ENCODE measurements around the gene MUC6. TPM values are rescaled to one million over a fixed set of nuclear protein-coding genes. Genes with fewer than 3 reads are reported as not detected.
"Not testable (repeated sequence)": the region's sequence is repeated elsewhere in the genome, so short reads cannot be mapped to it uniquely, and the experiment has no call there.

Gene MUC6
- total RNA-seq, 2 donors from 2014 or later, result not detected

GRCh38 chr11:1025410-1026162, 10.9 kb downstream of the MUC6 start:
- Mint-ChIP-seq H3K4me3 (no peak overlapping the region), H3K4me1 (ENCODE audit: low read depth) (no peaks in the 10 kb centered on the region), H3K27ac (no peak overlapping the region), H3K9me3 (no peaks in the 10 kb centered on the region), H3K36me3 (ENCODE audit: insufficient read depth in 2 of 2) (no peaks in the 10 kb centered on the region), H3K27me3 (ENCODE audit: low read depth) (no peaks in the 10 kb centered on the region)
- DNase-seq, result no peak
- no peak for ATAC-seq (replicated peaks in 1 of 2)

- Mint-ChIP-seq H3K27ac (no peak overlapping the region), H3K4me3 (no peak overlapping the region)
- no peak for ATAC-seq (replicated peaks in 1 of 2)
These were observed 11.7 kb downstream of the MUC6 start for GRCh38 chr11:1024597-1025409.

GRCh38 chr11:1023811-1024596, 12.5 kb downstream of the MUC6 start:
- Mint-ChIP-seq H3K36me3 (ENCODE audit: insufficient read depth in 2 of 2) (no peaks in the 10 kb centered on the region), H3K4me1 (ENCODE audit: low read depth) (no peaks in the 10 kb centered on the region), H3K4me3 (no peak overlapping the region), H3K27ac (no peak overlapping the region), H3K27me3 (ENCODE audit: low read depth) (no peaks in the 10 kb centered on the region), H3K9me3 (no peaks in the 10 kb centered on the region)
- ATAC-seq (replicated peaks in 1 of 2), result no peak
- no peak for DNase-seq

More at GRCh38 chr11:1024597-1025409, 11.7 kb downstream of the MUC6 start:
- no peak for DNase-seq
- H3K9me3 Mint-ChIP-seq, result no peaks in the 10 kb centered on the region
- no peaks in the 10 kb centered on the region for H3K4me1 Mint-ChIP-seq (ENCODE audit: low read depth)
- no peaks in the 10 kb centered on the region for H3K36me3 Mint-ChIP-seq (ENCODE audit: insufficient read depth in 2 of 2)
- H3K27me3 Mint-ChIP-seq (ENCODE audit: low read depth), result no peaks in the 10 kb centered on the region

GRCh38 chr11:1022908-1023810, 13.4 kb downstream of the MUC6 start:
- H3K27ac Mint-ChIP-seq, result no peak overlapping the region
- no peak for ATAC-seq (replicated peaks in 1 of 2)

GRCh38 chr11:1022411-1022810, 14.1 kb downstream of the MUC6 start:
- DNase-seq (no peak), ATAC-seq (replicated peaks in 1 of 2) (no peak)
- H3K27ac Mint-ChIP-seq, result no peak overlapping the region
- H3K4me1 Mint-ChIP-seq (ENCODE audit: low read depth), result peaks cover 9% of the 10 kb centered on the region
- no peaks in the 10 kb centered on the region for H3K27me3 Mint-ChIP-seq (ENCODE audit: low read depth)
- no peak overlapping the region for H3K4me3 Mint-ChIP-seq
- H3K36me3 Mint-ChIP-seq (ENCODE audit: insufficient read depth in 2 of 2), result peaks cover 0 to 3% of the 10 kb centered on the region in 2 donors
- peaks cover 4 to 6% of the 10 kb centered on the region in 2 donors for H3K9me3 Mint-ChIP-seq

More at GRCh38 chr11:1022908-1023810, 13.4 kb downstream of the MUC6 start:
- H3K36me3 Mint-ChIP-seq (ENCODE audit: insufficient read depth in 2 of 2), result no peaks in the 10 kb centered on the region
- H3K4me1 Mint-ChIP-seq (ENCODE audit: low read depth), result peaks cover 2% of the 10 kb centered on the region
- H3K4me3 Mint-ChIP-seq, result no peak overlapping the region
- peaks cover 0 to under 1% of the 10 kb centered on the region in 2 donors for H3K9me3 Mint-ChIP-seq
- no peaks in the 10 kb centered on the region for H3K27me3 Mint-ChIP-seq (ENCODE audit: low read depth)
- no peak for DNase-seq

GRCh38 chr11:1020211-1020905, 16.2 kb downstream of the MUC6 start:
- Mint-ChIP-seq H3K36me3 (ENCODE audit: insufficient read depth in 2 of 2) (peaks cover 0 to 3% of the 10 kb centered on the region in 2 donors), H3K27me3 (ENCODE audit: low read depth) (no peaks in the 10 kb centered on the region), H3K4me1 (ENCODE audit: low read depth) (peaks cover 20% of the 10 kb centered on the region), H3K4me3 (no peak overlapping the region), H3K9me3 (peaks cover 12 to 16% of the 10 kb centered on the region in 2 donors), H3K27ac (no peak overlapping the region)
- ATAC-seq (replicated peaks in 1 of 2), result no peak
- DNase-seq, result no peak

GRCh38 chr11:1019321-1019910, 17.1 kb downstream of the MUC6 start:
- no peak for ATAC-seq (replicated peaks in 1 of 2)
- Mint-ChIP-seq H3K27ac (no peak overlapping the region), H3K4me1 (ENCODE audit: low read depth) (peaks cover 20% of the 10 kb centered on the region), H3K4me3 (no peak overlapping the region), H3K9me3 (peaks cover 12 to 16% of the 10 kb centered on the region in 2 donors), H3K36me3 (ENCODE audit: insufficient read depth in 2 of 2) (peaks cover 0 to 3% of the 10 kb centered on the region in 2 donors), H3K27me3 (ENCODE audit: low read depth) (no peaks in the 10 kb centered on the region)
- DNase-seq, result no peak

- H3K27ac Mint-ChIP-seq, result no peak overlapping the region
- H3K9me3 Mint-ChIP-seq, result peaks cover 12 to 16% of the 10 kb centered on the region in 2 donors
- H3K36me3 Mint-ChIP-seq (ENCODE audit: insufficient read depth in 2 of 2), result peaks cover 0 to 3% of the 10 kb centered on the region in 2 donors
- no peak for ATAC-seq (replicated peaks in 1 of 2)
- no peak for DNase-seq
- H3K27me3 Mint-ChIP-seq (ENCODE audit: low read depth), result no peaks in the 10 kb centered on the region
- H3K4me1 Mint-ChIP-seq (ENCODE audit: low read depth), result peaks cover 20% of the 10 kb centered on the region
- no peak overlapping the region for H3K4me3 Mint-ChIP-seq
These were observed 18.4 kb downstream of the MUC6 start for GRCh38 chr11:1018091-1018490.

- DNase-seq (peak in 1 of 2 donors; percentile 16), ATAC-seq (replicated peaks in 1 of 2) (peak; percentile 23 to 25)
- peaks cover 0 to 3% of the 10 kb centered on the region in 2 donors for H3K36me3 Mint-ChIP-seq (ENCODE audit: insufficient read depth in 2 of 2)
- peaks cover 12 to 16% of the 10 kb centered on the region in 2 donors for H3K9me3 Mint-ChIP-seq
- H3K4me3 Mint-ChIP-seq, result no peak overlapping the region
- H3K27ac Mint-ChIP-seq, result no peak overlapping the region
- no peaks in the 10 kb centered on the region for H3K27me3 Mint-ChIP-seq (ENCODE audit: low read depth)
- peaks cover 20% of the 10 kb centered on the region for H3K4me1 Mint-ChIP-seq (ENCODE audit: low read depth)
These were observed 19.1 kb downstream of the MUC6 start for GRCh38 chr11:1017269-1018005.

GRCh38 chr11:1016610-1017126, 19.9 kb downstream of the MUC6 start:
- ATAC-seq (replicated peaks in 1 of 2) (peak in 1 of 2 donors; percentile 54), DNase-seq (peak in 1 of 2 donors; percentile 10)

More at GRCh38 chr11:1016610-1017126, 19.9 kb downstream of the MUC6 start:
- H3K4me3 Mint-ChIP-seq; H3K27ac Mint-ChIP-seq; H3K36me3 Mint-ChIP-seq (ENCODE audit: insufficient read depth in 2 of 2); H3K27me3 Mint-ChIP-seq (ENCODE audit: low read depth): not testable (repeated sequence)
- Mint-ChIP-seq H3K9me3 (peaks cover 12 to 16% of the 10 kb centered on the region in 2 donors), H3K4me1 (ENCODE audit: low read depth) (peaks cover 20% of the 10 kb centered on the region)
